WTC11 (cell line): ENCODE data around the gene BBS1. TPM values are rescaled to one million over a fixed set of nuclear protein-coding genes. Genes with fewer than 3 reads are reported as not detected.

Experiments used
- ATAC-seq: fragments of 200-7000 bp; cut with Tn5 transposase; 2 replicates; pipeline ENCODE4 v1.10.0; 2021; ENCODE audit warnings: mild to moderate bottlenecking, moderate library complexity
- CTCF ChIA-PET: fragments of 300-600 bp; sonication (Branson Sonifier 250); formaldehyde crosslinking; loops from one replicate; lab custom pipeline; 2021; ENCODE audit warnings: antibody characterized with exemption; lab: Charles Lee
- POLR2A ChIA-PET: fragments of 350-600 bp; sonication (Branson Sonifier 250); formaldehyde crosslinking; loops from one replicate; lab custom pipeline; 2021; ENCODE audit warnings: antibody characterized with exemption; lab: Charles Lee
- DNase-seq: peaks from one replicate; pipeline ENCODE4 v3.0.0; 2021; ENCODE audit warnings: low spot score
- H3K27ac Mint-ChIP-seq: 2 replicates; pipeline ENCODE4 v1.8.0; 2021; ENCODE audit warnings: mixed read lengths
- H3K27me3 Mint-ChIP-seq: 2 replicates; pipeline ENCODE4 v1.8.0; 2021; ENCODE audit warnings: low read depth, mild to moderate bottlenecking, moderate library complexity, mixed read lengths
- H3K36me3 Mint-ChIP-seq: 2 replicates; pipeline ENCODE4 v1.8.0; 2021; ENCODE audit warnings: mixed read lengths
- H3K4me1 Mint-ChIP-seq: 2 replicates; pipeline ENCODE4 v1.8.0; 2022; ENCODE audit warnings: mixed read lengths
- H3K4me3 Mint-ChIP-seq: 2 replicates; pipeline ENCODE4 v1.8.0; 2021; ENCODE audit warnings: mild to moderate bottlenecking, moderate library complexity, mixed read lengths
- H3K9me3 Mint-ChIP-seq: 2 replicates; pipeline ENCODE4 v1.8.0; 2021; ENCODE audit warnings: mixed read lengths
- CREM ChIP-seq: sonication (generic); formaldehyde crosslinking; IDR thresholded peaks from 2 replicates; pipeline ENCODE4 v1.8.1; 2022; ENCODE audit warnings: mild to moderate bottlenecking, missing genetic modification reagents, moderate library complexity
- CTCF ChIP-seq: fragments of 200-600 bp; IDR thresholded peaks from 2 replicates; pipeline ENCODE4 v1.8.0; 2022; ENCODE audit warnings: antibody characterized with exemption
- E2F1 ChIP-seq: sonication (generic); formaldehyde crosslinking; IDR thresholded peaks from 2 replicates; pipeline ENCODE4 v1.8.0; 2022; ENCODE audit warnings: mild to moderate bottlenecking, missing genetic modification reagents
- ESRRA ChIP-seq: sonication (generic); formaldehyde crosslinking; IDR thresholded peaks from 2 replicates; pipeline ENCODE4 v1.8.1; 2022; ENCODE audit warnings: mild to moderate bottlenecking, missing genetic modification reagents, borderline replicate concordance
- FOXP1 ChIP-seq: sonication (generic); formaldehyde crosslinking; IDR thresholded peaks from 2 replicates; pipeline ENCODE4 v1.8.0; 2022; ENCODE audit warnings: missing genetic modification reagents, mild to moderate bottlenecking, moderate library complexity, borderline replicate concordance
- GABPB1 ChIP-seq: sonication (generic); formaldehyde crosslinking; IDR thresholded peaks from 2 replicates; pipeline ENCODE4 v1.8.1; 2023; ENCODE audit warnings: mild to moderate bottlenecking, missing genetic modification reagents
- MYBL2 ChIP-seq: sonication (generic); formaldehyde crosslinking; IDR thresholded peaks from 2 replicates; pipeline ENCODE4 v1.8.1; 2023; ENCODE audit warnings: mild to moderate bottlenecking, moderate library complexity, missing genetic modification reagents
- NFE2L1 ChIP-seq: sonication (generic); formaldehyde crosslinking; IDR thresholded peaks from 2 replicates; pipeline ENCODE4 v1.8.1; 2023; ENCODE audit warnings: missing genetic modification reagents
- NR2C2 ChIP-seq: sonication (generic); formaldehyde crosslinking; IDR thresholded peaks from 2 replicates; pipeline ENCODE4 v1.8.0; 2022; ENCODE audit warnings: mild to moderate bottlenecking, missing genetic modification reagents
- PRDM15 ChIP-seq: sonication (generic); formaldehyde crosslinking; IDR thresholded peaks from 2 replicates; pipeline ENCODE4 v1.8.0; 2022; ENCODE audit warnings: missing genetic modification reagents
- RELA ChIP-seq: sonication (generic); formaldehyde crosslinking; IDR thresholded peaks from 2 replicates; pipeline ENCODE4 v1.8.1; 2022; ENCODE audit warnings: missing genetic modification reagents, mild to moderate bottlenecking, borderline replicate concordance
- SMAD4 ChIP-seq: sonication (generic); formaldehyde crosslinking; IDR thresholded peaks from 2 replicates; pipeline ENCODE4 v1.8.0; 2022; ENCODE audit warnings: mild to moderate bottlenecking, missing genetic modification reagents
- SOX15 ChIP-seq: fragments of 250-450 bp; sonication (Bioruptor Pico); IDR thresholded peaks from 2 replicates; pipeline ENCODE4 v1.9.0; 2021; ENCODE audit warnings: mild to moderate bottlenecking
- TEAD4 ChIP-seq: sonication (generic); formaldehyde crosslinking; IDR thresholded peaks from 2 replicates; pipeline ENCODE4 v1.8.0; 2022; ENCODE audit warnings: mild to moderate bottlenecking, missing genetic modification reagents
- USF1 ChIP-seq: sonication (generic); formaldehyde crosslinking; IDR thresholded peaks from 2 replicates; pipeline ENCODE4 v1.8.0; 2022; ENCODE audit warnings: mild to moderate bottlenecking, missing genetic modification reagents
- ZNF317 ChIP-seq: sonication (generic); formaldehyde crosslinking; IDR thresholded peaks from 2 replicates; pipeline ENCODE4 v1.8.1; 2023; ENCODE audit warnings: low read depth, mild to moderate bottlenecking, moderate library complexity, missing genetic modification reagents, borderline replicate concordance
- ZNF512 ChIP-seq: sonication (generic); formaldehyde crosslinking; IDR thresholded peaks from 2 replicates; pipeline ENCODE4 v1.8.1; 2022; ENCODE audit warnings: missing genetic modification reagents, borderline replicate concordance
- ZNF532 ChIP-seq: fragments of 250-450 bp; sonication (Bioruptor Pico); IDR thresholded peaks from 2 replicates; pipeline ENCODE4 v1.9.0; 2021; ENCODE audit warnings: mild to moderate bottlenecking, borderline replicate concordance
- total RNA-seq: library from RNA; stranded (reverse); gene quantifications from 3 replicates; pipeline ENCODE4 v1.2.3, GENCODE V29; 2021

Gene BBS1
- total RNA-seq, 1 experiment from 2014 or later: 26.8 TPM

- no peak for TF ChIP-seq PRDM15 (CRISPR knock-in tag)
- no peak for TF ChIP-seq NR2C2 (CRISPR knock-in tag)
- no peak for TF ChIP-seq SMAD4 (CRISPR knock-in tag)
- TF ChIP-seq RELA (CRISPR knock-in tag): no peak
- no peak for TF ChIP-seq TEAD4 (CRISPR knock-in tag)
- TF ChIP-seq ZNF532 (CRISPR knock-in tag): no peak
- TF ChIP-seq NFE2L1: no peak
- TF ChIP-seq GABPB1 (CRISPR knock-in tag): no peak
- TF ChIP-seq CREM (CRISPR knock-in tag): no peak
- no peak for TF ChIP-seq E2F1
- TF ChIP-seq, all 79 proteins: peak for 0
Measured at GRCh38 chr11:66530927-66531709, 20.7 kb downstream of the BBS1 start (continued).

- H3K4me1 Mint-ChIP-seq: peaks cover 3% of the 10 kb centered on the region
- ChIA-PET CTCF (interaction anchor here (1.8 to 2.0 kb wide), 2 partner anchors 40 to 147 kb away, joined by 6 to 8 read pairs; partner anchors contain the start of gene RBM4B), POLR2A (no interaction called here)
- ATAC-seq: no peak
- no peaks in the 10 kb centered on the region for H3K27me3 Mint-ChIP-seq
- H3K9me3 Mint-ChIP-seq: no peaks in the 10 kb centered on the region
- H3K4me3 Mint-ChIP-seq: no peak overlapping the region
- DNase-seq: no peak
- peaks cover 14% of the 10 kb centered on the region for H3K36me3 Mint-ChIP-seq
- no peak overlapping the region for H3K27ac Mint-ChIP-seq
- TF ChIP-seq FOXP1: no peak
- TF ChIP-seq SMAD4 (CRISPR knock-in tag): no peak
- TF ChIP-seq MYBL2 (CRISPR knock-in tag): no peak
- no peak for TF ChIP-seq CTCF
- TF ChIP-seq ESRRA (CRISPR knock-in tag): no peak
- no peak for TF ChIP-seq ZNF512
- no peak for TF ChIP-seq USF1 (CRISPR knock-in tag)
- no peak for TF ChIP-seq PRDM15 (CRISPR knock-in tag)
- no peak for TF ChIP-seq SOX15 (CRISPR knock-in tag)
- TF ChIP-seq ZNF317: no peak
Measured at GRCh38 chr11:66531841-66532240, 21.4 kb downstream of the BBS1 start.
